ENCODE data around the gene NDST4.

DNA sequence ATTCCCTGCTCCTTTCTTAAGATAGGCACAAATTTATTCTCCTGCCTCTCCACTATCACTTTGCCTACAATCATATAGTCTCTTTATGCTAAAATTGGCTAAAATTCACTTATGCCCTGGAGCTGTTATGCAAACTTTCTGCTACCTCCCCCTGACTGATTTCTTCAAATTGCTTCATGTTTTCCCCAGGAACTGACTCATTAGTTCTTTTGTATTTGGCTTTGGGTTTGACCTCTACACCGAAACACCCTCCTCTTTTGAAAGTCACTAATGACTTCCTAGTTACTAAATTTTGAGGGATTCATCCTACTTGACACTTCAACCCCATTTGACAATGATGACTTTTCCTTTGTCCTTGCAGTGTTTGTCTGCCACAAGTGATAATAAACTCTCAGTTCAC lies 222.6 kb downstream of the NDST4 start:
- TF ChIP-seq, protein P1, sequence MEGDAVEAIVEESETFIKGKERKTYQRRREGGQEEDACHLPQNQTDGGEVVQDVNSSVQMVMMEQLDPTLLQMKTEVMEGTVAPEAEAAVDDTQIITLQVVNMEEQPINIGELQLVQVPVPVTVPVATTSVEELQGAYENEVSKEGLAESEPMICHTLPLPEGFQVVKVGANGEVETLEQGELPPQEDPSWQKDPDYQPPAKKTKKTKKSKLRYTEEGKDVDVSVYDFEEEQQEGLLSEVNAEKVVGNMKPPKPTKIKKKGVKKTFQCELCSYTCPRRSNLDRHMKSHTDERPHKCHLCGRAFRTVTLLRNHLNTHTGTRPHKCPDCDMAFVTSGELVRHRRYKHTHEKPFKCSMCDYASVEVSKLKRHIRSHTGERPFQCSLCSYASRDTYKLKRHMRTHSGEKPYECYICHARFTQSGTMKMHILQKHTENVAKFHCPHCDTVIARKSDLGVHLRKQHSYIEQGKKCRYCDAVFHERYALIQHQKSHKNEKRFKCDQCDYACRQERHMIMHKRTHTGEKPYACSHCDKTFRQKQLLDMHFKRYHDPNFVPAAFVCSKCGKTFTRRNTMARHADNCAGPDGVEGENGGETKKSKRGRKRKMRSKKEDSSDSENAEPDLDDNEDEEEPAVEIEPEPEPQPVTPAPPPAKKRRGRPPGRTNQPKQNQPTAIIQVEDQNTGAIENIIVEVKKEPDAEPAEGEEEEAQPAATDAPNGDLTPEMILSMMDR (IDR thresholded peaks at IDR 0.05; ENCODE audit: low read depth, low read length) = no peak
- TF ChIP-seq EZH2phosphoT487 (IDR thresholded peaks at IDR 0.05; ENCODE audit: low read depth) = no peak
